ENCODE data around the gene PTTG1IP.

DNA sequence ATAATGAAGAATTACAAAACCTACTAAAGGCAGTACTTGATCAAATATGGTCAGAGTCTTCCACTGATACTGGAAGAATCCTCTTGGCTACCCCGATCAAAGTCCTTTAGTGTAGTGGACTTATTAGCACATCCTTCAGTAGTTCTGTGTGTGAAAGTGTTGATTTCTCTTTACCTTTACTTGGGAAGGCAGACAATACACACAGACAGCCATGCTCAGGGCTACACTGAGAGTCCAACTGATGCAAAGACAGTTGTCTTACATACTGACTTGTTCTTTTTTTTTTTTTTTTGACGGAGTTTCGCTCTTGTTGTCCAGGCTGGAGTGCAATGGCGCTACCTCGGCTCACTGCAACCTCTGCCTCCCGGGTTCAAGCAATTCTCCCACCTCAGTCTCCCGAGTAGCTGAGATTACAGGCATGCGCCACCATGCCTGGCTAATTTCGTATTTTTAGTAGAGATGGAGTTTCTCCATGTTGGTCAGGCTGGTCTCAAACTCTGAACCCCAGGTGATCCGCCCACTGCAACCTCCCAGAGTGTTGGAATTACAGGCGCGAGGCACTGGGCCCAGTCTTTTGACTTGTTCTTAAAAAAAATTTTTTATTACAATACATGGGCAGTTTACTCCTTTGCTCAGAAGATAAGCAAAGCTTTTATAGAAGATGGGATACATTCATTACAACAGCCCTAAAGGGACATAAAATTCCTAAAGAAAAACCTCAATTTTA is 3.5 kb upstream of the PTTG1IP start:
- no peak for TF ChIP-seq EP300 (IDR thresholded peaks at IDR 0.05)
- TF ChIP-seq, protein P1, sequence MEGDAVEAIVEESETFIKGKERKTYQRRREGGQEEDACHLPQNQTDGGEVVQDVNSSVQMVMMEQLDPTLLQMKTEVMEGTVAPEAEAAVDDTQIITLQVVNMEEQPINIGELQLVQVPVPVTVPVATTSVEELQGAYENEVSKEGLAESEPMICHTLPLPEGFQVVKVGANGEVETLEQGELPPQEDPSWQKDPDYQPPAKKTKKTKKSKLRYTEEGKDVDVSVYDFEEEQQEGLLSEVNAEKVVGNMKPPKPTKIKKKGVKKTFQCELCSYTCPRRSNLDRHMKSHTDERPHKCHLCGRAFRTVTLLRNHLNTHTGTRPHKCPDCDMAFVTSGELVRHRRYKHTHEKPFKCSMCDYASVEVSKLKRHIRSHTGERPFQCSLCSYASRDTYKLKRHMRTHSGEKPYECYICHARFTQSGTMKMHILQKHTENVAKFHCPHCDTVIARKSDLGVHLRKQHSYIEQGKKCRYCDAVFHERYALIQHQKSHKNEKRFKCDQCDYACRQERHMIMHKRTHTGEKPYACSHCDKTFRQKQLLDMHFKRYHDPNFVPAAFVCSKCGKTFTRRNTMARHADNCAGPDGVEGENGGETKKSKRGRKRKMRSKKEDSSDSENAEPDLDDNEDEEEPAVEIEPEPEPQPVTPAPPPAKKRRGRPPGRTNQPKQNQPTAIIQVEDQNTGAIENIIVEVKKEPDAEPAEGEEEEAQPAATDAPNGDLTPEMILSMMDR (IDR thresholded peaks at IDR 0.05), result no peak
- TF ChIP-seq POLR2AphosphoS5 (IDR thresholded peaks at IDR 0.05), result no peak
- no peak for TF ChIP-seq POLR2A (IDR thresholded peaks at IDR 0.05)

Data from sigmoid colon (tissue), 4 donors.